ENCODE data around the gene KIF19.
A peak's percentile ranks its signal among the peaks of the same experiment; 100 is the strongest.

KIF19 gene

DNA sequence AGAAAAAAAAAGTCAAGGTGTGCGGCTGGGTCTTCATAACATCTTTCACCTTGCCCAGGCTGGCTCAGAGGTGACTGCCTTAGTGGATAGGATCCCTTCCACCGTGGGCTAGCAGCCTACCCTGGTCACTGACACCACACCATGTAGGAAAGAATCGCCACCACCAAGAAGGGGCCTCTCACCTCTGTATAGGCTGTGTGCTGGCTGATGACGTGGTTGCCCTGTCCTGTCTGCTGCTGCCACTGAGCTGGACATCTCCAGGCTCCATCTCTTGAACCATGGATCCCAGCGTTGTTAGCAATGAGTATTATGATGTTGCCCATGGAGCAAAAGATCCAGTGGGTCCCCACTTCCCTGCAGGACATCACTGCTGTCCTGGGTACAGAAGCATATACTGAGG lies 41.2 kb downstream of the KIF19 start, which contains the start of gene GPR142:
TSS of gene GPR142 (plus strand) at position 301 of the 400 bp plus-strand sequence. CDS start 2,035 bp downstream, outside the sequence.
- DNase-seq (ENCODE audit: low read depth) = no peak

DNA sequence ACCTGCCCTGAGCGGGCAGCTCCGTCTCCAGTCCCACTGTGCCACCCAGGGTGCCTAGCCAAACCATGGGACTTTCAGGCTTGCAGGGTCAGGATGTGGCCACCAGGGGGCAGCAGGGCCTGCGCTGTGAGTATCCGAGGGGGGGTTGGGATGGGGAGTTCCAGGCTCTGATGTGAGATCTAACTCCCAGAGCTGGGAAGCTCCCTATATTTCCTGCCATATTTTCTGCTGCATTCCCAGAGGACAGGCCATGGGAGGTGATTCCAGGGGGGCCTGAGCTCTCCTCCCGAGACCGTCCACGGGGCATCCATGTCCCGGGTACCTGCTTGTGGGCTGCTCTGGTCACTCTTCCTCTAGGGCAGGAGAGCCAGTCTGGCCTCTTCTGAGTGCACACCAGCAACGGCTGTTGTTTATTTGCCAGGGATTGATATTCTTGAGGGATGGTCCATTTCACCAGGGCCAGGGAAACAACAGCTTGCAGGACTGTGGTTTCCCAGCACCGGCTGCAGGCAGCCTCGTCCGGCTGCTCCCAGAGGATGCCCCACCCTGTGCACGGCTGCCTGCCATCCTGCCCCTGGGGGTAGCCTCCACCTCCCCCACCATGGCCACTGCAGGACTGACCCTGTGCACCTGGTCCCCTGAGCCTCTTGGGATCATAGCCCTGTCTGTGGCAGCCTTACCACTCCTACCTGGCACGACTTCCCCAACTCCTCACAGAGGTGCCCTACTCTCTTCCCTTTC lies 42.5 kb downstream of the KIF19 start:
- peak; percentile 56 for DNase-seq (ENCODE audit: low read depth)

DNA sequence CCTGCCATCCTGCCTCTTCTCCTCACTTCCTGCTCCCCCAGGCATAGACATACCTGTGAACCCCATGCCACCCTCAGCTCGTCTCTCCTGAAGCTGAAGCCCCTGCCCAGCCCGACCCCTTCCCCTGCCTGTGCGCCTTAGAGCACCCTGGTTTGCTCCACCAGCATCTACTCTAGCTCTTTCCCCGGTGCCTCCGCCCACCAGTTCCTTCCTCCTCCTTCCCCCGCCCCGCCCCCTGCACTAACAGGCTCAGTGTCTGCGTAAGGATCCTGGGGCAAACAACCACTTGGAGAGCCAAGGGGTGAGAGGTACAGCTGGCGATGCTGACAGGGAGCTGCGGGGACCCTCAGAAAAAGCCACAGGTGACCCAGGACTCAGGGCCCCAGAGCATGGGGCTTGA lies 43.2 kb downstream of the KIF19 start:
- peak; percentile 25 for DNase-seq (ENCODE audit: low read depth)

DNA sequence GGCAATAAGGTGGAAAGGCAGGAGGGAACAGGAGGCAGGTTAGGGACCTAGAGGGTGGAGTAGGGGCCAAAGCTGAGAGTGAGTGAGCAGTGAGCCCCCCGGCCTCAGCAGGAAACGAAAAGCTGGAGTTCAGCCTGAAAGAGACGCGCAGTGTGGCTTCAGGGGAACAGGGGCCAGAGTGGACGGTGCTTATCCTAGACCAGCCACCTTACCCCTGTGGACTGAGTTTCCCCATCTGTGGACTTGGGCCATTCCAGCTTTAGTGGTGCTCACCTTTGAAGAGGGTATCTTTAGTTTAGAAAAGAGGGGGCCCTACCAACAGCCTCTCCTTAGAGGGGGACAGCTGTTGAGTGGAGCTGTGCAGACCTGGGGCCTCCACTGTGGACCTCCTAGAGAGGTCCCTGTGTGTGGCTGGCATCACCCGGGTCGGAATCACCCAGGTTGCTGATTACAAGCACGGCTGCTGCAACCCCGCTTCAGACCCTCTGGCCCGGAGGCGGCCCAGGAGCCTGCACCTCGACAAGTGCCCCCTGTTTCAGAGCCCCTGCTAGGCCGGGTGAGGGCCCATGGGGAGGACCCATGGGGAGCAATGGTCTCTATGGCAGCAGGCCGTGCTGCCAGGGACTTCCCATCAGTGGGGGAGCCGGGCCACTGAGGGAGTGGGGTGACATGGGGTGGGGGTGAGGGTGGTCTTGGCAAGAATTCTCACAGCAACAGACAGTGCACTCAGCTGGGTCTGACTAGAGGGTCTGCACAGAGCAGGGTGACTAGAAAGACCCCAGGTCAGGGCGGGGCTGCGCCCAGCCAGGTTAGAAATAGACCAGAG lies 43.9 kb downstream of the KIF19 start:
- DNase-seq (ENCODE audit: low read depth) = no peak

DNA sequence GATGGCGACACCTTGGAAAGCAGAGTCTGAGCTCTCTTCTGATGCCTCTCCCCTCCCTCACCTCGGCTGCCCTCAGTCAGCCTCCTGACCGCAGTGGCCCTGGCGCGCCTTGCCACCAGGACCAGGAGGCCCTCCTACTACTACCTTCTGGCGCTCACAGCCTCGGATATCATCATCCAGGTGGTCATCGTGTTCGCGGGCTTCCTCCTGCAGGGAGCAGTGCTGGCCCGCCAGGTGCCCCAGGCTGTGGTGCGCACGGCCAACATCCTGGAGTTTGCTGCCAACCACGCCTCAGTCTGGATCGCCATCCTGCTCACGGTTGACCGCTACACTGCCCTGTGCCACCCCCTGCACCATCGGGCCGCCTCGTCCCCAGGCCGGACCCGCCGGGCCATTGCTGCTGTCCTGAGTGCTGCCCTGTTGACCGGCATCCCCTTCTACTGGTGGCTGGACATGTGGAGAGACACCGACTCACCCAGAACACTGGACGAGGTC lies 45.7 kb downstream of the KIF19 start:
- no peak for DNase-seq (ENCODE audit: low read depth)

DNA sequence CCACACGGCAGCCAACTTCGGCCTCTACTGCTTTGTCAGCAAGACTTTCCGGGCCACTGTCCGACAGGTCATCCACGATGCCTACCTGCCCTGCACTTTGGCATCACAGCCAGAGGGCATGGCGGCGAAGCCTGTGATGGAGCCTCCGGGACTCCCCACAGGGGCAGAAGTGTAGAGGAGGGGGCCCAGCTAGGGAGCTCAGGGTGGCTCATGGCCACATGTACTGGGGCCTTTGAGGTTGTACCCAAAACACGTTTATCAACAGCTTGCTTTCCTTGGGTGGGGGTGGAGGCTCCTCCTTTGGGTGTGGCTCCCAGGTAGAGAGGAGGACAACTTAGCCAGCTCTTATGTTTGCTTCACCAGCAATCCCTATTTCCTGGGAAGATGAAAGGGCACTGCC lies 46.4 kb downstream of the KIF19 start:
- no peak for DNase-seq (ENCODE audit: low read depth)

DNA sequence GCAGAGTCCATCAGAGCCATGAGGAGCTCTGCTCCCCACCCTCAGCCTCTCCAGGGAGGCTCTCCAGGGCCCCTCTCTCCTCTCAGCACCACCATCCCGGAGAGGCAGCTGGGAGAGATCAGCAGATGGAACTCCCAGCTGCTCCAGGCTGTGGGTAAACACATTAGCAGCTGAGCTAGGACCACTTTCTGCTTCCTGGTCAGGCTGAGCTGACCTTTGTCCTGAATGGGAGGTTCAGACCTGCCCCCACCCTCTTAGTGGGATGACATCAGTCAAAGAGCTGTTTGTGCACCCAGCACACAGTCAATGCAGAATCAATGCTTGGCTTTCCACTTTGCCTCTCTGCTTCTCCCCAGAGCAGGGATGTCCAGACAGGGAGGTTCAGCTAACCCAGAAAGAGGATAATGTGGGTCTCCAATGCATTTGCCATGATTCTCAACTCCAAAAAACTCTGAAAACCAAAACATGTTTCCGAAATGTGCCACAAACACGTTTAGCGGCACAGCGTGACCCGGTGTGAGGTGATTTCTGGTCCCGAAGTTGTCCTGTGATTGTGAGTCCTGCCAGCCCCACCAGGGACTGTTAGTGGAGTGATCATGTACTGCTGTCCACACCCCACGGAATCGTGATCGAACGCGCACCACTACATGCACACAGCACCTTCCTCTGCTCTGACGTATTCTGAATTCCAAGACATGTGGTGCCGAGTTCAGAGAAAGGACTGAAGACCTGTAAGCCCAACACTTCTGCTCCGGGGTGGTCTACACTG lies 48.0 kb downstream of the KIF19 start:
- no peak for DNase-seq (ENCODE audit: low read depth)

DNA sequence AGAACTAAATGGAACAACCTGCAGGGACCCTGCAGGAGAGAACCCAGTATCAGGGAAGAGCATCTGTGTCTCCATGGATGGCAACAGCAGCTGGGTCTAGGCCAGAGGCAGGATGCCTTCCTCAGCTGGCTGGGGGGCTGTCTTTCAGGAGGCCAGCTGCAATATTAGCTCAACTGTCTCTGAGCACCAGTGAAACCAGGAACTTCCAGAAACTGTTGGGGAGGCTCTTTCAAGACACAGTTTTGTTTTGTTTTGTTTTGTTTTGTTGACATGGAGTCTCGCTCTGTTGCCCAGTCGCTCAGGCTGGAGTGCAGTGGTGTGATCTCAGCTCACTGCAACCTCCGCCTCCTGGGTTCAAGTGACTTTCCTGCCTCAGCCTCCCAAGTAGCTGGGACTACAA lies 48.8 kb downstream of the KIF19 start:
- no peak for DNase-seq (ENCODE audit: low read depth)

DNA sequence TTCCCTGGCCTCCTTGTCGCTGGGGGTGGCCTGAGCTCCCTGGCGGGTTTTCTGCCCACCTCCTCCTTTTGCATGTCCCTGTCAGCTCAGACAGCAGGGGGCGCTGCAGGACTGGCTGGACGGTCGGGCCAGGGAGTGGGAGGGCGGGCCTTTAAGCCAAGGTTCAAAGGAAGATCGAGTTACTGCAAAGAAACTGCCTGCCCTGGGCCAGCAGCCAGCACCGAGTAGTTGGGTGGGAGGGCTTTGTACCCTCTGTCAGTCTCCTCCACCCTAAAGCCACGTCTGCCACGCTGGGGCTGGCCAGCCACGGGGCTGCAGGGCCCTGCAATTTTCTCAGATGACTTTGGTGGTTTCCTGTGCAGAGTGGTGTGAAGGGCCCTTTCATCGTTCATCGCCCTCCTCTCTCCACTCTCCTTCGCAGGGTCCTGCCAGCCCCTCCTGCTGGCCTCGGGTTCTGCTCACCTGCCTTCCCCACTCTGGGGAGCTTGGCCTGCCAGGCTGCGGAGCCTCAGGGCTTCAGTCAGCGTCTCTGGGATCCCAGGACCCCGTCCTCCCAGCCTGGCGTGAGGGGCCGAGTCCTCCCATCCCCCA lies 53.6 kb downstream of the KIF19 start:
- DNase-seq (ENCODE audit: low read depth) = peak; percentile 95

DNA sequence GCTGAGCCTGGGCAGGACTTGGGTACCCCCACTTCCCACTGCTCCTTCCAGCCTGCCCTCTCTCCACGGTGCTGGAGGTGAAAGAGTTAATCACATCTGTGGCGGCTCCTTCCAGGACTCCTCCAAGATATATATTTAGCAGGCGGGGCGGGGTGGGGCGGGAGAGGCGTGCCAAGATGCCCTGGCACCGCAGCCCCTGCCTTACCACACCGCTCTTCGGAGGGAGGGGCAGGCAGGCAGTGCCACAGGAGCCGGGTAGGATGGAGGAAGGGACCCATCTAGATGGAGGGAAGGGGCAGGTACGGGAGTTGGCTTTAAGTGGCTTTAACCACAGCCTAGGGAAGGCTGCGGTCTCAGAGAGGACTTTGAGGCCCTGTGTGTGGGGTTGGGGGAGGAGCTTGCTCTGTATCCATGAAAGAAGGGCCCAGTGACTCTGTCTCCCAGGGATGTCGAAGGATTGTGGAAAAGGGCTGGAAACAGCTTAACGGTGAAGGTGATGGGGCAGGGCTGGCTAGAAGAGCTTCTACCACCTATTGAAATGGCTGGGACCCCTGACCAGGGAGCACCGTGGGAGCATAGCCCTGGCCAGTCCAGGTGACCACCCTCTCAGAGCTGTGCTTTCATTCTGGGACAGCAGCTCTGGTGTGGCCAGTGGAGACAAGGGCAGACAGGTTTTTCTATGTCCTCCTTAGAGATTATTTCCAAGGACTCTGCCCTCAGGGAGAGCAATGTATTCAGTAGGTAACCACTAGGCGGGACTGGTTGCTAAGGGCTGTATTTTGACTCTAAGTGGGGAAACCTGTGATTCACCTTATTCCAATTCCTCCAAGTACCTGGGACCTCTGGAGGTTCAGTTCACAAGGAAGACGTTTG lies 54.3 kb downstream of the KIF19 start:
- DNase-seq (ENCODE audit: low read depth) = no peak

DNA sequence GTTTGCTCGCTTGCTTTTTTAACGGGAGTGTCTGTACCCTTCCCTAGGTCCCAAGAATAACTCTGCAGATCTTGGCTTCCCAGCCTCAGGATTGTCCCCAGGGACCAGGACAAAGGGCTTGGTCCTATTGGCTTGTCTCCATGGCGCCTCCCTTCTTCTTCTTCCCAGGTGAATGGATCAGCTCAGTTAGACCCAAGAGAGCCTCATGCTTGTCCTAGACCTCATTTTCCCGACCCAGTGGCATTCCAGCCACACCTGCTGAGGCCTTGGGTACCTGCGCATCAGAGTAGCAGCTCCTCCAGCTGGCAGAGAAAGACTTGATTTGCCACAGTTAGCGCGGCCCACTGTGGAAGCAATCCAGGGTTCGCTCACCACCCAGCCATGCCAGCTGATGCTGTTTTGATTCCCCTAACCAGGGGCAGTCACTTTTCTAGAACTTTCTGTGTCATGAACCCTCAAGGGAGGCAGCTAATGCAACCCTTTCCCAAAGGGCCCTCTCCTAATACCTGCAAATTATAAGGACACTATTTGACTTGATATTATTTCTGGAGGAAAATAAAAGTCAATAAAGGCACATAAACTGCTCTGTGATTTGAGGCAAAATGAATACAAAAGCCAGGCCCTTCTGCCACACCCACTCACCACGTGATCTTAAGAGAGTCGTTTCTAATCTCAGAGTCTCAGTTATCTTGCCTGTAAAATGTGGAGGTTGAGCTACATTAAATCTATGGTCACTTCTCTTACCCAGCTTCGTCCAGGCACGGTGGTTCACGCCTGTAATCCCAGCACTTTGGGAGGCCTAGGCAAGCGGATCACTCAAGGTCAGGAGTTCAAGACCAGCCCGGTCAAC lies 55.2 kb downstream of the KIF19 start:
- no peak for DNase-seq (ENCODE audit: low read depth)

DNA sequence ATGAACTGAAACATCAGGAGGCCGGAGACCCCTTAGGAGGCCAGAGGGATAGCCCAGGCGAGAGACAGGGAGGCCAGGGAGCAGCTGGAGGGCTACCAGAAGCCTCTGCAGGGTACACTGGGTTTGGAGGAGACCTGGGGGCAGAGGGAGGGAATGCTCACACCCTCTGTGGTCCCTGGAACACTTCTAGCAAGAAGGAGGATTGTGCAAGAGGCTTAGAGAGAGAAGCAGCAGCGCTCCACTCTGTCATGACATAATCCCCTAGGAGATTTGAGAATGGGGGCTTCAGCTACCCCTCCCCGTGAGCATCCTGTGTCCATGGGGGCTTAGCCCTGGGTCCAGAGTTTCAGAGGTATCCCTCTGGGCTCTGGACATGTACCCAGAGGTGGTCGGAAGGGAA lies 57.1 kb downstream of the KIF19 start:
- no peak for DNase-seq (ENCODE audit: low read depth)

DNA sequence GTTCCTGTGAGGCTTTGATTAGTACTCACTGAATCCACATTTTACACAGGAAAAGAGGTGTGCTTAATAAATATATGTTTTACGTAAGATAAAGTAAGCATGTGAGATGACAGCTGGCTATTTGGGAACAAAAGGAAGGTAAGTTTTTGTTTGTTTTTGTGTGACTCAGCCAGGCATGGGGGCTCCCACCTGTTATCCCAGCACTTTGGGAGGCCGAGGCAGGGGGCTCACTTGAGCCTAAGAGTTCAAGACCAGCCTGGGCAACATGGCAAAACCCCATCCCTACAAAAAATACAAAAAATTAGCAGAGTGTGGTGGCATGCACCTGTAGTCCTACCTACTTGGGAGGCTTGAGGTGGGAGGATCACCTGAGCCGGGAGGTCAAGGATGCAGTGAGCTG lies 59.2 kb downstream of the KIF19 start:
- no peak for DNase-seq (ENCODE audit: low read depth)

DNA sequence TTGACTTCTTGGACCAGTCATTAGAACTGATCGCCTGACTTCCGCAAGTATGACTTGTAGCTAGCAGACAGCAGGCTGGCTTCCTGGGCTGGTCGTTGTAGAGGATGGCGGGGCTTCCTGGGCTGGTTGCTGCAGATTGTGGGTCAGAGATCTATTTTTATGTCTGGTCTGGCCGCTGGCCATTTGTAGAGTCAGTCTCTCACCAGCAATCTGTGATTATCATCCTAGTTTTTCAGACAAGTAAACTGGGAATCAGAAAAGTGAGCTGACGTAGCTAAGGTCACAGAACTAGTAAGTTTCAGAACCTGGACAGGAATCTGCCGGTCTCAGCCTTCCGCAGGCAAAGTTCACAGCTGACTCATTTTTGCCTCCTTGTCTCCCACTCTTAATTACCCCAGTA lies 60.4 kb downstream of the KIF19 start:
- no peak for DNase-seq (ENCODE audit: low read depth)

DNA sequence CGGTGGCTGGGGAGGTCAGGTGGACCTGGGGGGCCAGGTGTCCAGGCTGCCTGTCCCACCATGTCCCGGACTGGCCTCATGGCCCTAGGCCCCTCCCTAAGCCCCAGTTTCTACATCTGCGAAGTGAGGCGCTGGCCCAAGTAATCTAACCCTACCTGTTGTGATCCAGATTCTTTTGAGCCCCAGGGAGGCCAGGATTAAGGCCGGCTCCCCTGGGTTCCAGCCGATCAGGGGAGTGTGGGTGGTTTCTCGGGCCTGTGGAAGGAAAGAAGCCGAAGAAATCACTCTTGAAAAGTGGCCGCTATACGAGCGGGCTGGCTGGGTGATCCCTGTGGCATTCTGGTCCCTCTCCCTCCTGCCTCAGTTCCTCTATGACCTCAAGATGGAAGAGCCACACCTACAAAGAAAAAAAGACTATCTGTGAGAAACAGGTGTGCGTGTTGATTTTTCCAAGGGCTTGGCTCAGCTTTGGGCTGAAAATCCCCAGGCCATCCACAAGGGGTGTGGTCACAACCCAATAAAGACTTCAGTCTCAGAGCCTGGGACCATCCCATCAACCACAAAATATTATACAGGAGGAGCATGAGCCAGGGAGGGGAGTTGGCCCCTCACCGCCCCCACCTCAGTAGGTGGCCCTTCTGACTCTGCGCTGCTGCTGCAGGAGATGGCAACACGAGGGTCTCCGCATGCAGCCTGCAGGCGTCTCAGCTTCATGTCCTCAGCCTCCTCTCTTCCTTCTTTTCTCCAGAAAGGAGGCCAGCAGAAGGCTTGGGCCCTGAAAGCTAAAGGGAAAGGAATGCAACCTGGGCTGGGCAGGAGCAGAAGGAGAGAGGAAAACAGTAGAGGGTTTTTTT lies 61.6 kb downstream of the KIF19 start:
- DNase-seq (ENCODE audit: low read depth) = no peak

DNA sequence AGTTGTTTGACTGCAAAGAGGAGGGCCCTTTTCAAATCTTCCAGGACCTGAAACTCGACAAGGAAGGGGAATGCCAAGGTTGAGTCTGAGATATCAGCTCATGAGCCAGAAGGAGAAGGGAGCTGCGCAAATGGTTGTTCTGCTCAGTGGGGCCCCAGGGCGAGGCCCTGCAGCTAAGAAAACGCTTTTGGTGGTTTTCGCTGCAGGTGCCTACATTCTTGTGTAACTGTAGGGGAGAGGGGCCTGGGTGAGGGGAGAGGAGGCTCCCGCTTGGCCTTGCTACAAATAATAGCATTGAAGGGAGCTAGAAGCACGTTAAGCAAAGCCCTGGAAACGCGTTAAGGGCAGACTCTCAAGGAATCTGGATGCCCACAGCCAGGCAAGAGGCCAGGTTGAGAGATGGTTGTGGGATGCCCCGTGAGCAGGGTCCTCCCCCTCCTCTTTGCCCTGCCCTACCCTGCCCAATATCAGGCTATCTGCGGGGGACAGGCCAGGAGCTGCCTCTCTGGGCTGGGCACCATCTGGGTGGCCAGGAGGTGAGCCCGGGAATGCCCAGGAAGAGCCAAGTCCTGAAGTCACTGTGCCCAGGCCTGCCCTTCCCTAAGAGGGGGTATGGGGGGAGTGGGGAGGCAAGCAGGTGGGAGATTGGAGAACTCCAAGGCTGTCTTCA lies 63.2 kb downstream of the KIF19 start:
- DNase-seq (ENCODE audit: low read depth) = no peak

DNA sequence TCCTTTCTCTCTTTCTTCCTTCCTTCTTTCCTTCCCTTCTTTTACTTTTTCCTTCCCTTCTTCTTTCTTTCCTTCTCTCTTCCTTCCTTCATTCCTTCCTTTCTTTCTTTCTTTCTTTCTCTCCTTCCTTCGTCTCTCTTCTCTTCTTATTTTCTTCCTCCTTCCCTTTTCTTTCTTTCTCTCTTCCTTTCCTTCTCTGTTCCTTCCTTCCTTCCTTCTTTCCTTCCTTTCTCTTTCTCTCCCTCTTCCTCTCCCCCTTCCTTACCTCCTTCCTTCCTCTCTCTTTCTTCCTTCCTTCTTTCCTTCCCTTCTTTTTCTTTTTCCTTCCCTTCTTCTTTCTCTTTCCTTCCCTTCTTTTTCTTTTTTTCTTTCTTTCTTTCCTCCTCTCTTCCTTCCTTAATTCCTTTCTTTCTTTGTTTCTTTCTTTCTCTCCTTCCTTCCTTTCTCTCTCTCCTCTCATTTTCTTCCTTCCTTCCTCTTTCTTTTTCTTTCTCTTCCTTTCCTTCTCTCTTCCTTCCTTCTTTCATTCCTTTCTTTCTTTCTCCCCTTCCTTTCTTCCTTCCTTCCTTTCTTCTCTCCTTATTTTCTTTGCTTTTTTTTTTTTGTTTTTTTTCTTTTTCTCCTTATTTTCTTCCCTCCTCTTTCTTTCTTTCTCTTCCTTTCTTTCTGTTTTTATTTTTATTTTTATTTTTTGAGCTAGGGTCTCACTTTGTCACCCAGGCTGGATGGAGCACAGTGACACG lies 64.1 kb downstream of the KIF19 start:
- no peak for DNase-seq (ENCODE audit: low read depth)

Data from stimulated activated CD8-positive, alpha-beta memory T cell treated with anti-CD3 and anti-CD28 coated beads, Interleukin-15, amount 100 ng/mL, for 24 hours (primary cell).